Esophagus squamous epithelium (tissue), 4 donors: ENCODE results near the gene HOXB4.

ENCODE experiments used
- POLR2A ChIP-seq, 4 donors: fragments of 450-650 bp; IDR thresholded peaks; one replicate each; pipeline ENCODE4 v1.6.1; 2017; ENCODE audit warnings: antibody characterized with exemption in 4 of 4, mild to moderate bottlenecking in 4 of 4, moderate library complexity in 3 of 4
- TF ChIP-seq, protein P1 (sequence below), 6 experiments: fragments of 450-650 bp in 4 of 6; fragments of 200-600 bp in 2 of 6; sonication (generic) in 2 of 6; IDR thresholded peaks; one replicate each; pipeline ENCODE4 v1.5.1; 2016 to 2019; ENCODE audit warnings: antibody characterized with exemption in 6 of 6, mild to moderate bottlenecking in 4 of 6, moderate library complexity in 4 of 6

GRCh38 chr17:48609759-48610281 is 31.7 kb upstream of the HOXB4 start:
- TF ChIP-seq, protein P1, sequence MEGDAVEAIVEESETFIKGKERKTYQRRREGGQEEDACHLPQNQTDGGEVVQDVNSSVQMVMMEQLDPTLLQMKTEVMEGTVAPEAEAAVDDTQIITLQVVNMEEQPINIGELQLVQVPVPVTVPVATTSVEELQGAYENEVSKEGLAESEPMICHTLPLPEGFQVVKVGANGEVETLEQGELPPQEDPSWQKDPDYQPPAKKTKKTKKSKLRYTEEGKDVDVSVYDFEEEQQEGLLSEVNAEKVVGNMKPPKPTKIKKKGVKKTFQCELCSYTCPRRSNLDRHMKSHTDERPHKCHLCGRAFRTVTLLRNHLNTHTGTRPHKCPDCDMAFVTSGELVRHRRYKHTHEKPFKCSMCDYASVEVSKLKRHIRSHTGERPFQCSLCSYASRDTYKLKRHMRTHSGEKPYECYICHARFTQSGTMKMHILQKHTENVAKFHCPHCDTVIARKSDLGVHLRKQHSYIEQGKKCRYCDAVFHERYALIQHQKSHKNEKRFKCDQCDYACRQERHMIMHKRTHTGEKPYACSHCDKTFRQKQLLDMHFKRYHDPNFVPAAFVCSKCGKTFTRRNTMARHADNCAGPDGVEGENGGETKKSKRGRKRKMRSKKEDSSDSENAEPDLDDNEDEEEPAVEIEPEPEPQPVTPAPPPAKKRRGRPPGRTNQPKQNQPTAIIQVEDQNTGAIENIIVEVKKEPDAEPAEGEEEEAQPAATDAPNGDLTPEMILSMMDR (IDR thresholded peaks at IDR 0.05): no peak
- TF ChIP-seq POLR2A (IDR thresholded peaks at IDR 0.05): no peak
